Memory B cell (primary cell): Measurements from ENCODE around the gene RANBP3.
"Not testable (repeated sequence)": the region's sequence is repeated elsewhere in the genome, so short reads cannot be mapped to it uniquely, and the experiment has no call there.

Experiments
- ATAC-seq: fragments of 150-1000 bp; cut with Tn5 transposase; 2 replicates; pipeline ENCODE4 v1.10.0; 2021; ENCODE audit warnings: low read depth, mild to moderate bottlenecking, moderate library complexity
- DNase-seq, 2 donors: peaks; one replicate each; pipeline ENCODE4 v3.0.0; 2022; ENCODE audit warnings: low spot score in 2 of 2
- H3K27ac Mint-ChIP-seq: one replicate; pipeline ENCODE4 v1.8.0; 2022; ENCODE audit warnings: mild to moderate bottlenecking, moderate library complexity, mixed read lengths
- H3K27me3 Mint-ChIP-seq: one replicate; pipeline ENCODE4 v1.8.0; 2022; ENCODE audit warnings: mixed read lengths
- H3K36me3 Mint-ChIP-seq: one replicate; pipeline ENCODE4 v1.8.0; 2022; ENCODE audit warnings: mild to moderate bottlenecking, mixed read lengths
- H3K4me1 Mint-ChIP-seq: one replicate; pipeline ENCODE4 v1.8.0; 2022; ENCODE audit warnings: mixed read lengths
- H3K4me3 Mint-ChIP-seq: one replicate; pipeline ENCODE4 v1.8.0; 2022; ENCODE audit warnings: mild to moderate bottlenecking, moderate library complexity, mixed read lengths
- H3K9me3 Mint-ChIP-seq: one replicate; pipeline ENCODE4 v1.8.0; 2022; ENCODE audit warnings: mixed read lengths

The RANBP3 gene

DNA sequence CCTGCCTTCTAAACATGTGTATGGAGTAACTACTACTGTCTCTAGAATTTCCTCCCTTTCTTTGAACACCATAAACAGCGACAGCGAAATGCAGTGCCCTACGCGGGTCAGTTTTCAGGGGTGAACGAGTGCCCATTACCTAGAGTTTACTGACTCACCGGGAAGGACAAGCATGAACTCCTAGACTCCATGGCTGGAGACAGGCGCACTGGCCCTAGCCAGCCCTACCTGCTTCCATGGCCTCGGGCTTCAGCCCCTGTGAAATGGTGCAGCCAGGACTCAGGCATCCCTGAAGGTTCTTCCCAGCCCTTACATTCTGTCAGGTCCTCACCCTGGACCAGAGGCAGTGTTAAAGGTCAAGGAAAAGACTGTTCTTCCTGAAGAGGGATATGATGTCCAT, 8.5 kb downstream of the RANBP3 start:
- Mint-ChIP-seq H3K36me3 (peaks cover under 1% of the 10 kb centered on the region), H3K27me3 (no peaks in the 10 kb centered on the region), H3K4me3 (no peak overlapping the region), H3K4me1 (peaks cover 40% of the 10 kb centered on the region), H3K27ac (no peak overlapping the region), H3K9me3 (no peaks in the 10 kb centered on the region)
- ATAC-seq (no peak), DNase-seq (no peak)

DNA sequence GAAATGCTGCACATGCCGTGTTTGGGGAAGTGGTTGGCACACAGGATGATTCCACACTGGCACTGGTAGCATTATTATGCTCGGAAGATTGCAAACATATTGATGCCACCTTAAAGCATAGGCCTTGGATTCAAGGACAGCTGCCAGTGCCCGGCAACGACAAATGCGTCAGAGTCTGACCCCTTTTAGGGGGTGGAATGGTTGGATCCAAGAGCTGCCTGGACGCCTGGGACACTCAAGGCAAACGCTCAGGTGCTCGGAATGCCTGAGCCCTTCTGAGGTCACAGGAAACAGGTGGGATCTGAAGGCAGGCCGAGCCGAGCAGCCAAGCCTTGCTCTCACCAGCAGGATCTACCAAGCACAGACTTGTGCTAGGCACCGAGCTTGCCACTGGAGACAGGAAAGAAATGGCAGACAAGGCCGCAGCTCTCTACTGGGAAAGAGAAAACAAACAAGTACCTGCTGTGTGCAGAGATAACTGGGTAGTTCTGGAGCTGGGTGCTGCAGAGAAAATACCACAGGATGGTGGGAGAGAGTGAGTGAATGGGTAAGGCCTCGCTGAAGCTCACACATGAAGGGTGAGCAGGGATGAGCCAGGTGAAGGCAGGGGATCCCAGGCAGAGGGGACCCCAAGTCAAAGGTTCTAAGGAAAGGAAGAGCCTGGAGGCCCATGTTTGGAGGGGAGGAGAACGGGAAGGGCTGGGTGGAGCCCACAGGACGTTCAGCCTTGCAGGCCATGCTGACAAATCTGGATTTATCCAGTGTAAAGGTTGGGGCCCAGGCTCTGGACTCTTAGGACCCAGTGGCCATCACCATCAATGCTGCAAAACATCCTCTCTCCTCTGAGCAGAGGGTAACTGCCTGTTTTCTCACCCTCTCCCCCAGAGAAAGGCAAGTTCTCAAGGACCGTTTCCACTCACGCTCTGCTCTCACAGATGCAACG, 9.2 kb downstream of the RANBP3 start:
- ATAC-seq = no peak

DNA sequence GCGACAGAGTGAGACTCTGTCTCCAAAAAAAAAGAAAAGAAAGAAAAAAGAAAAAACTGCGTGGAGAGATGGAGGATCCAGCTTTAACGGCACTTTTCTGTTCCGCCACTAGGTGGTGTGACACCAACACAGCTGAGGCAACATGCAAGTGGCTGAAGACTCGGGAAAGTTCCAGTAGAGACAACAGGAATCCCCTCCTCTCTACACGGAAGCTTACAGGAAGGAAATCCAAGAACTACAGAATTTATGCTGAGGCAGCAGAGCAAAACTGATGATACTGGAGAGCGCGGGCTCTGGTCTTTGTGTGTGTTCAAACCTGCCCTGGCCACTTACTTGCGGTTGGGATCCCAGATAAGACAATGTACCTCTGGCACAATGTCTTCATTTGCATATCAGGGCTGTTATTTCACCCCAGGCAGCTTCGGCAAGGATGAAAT, 9.9 kb downstream of the RANBP3 start:
- Mint-ChIP-seq H3K4me1 (peaks cover 41% of the 10 kb centered on the region), H3K27ac (peak overlapping the region; percentile 53), H3K9me3 (no peaks in the 10 kb centered on the region), H3K27me3 (no peaks in the 10 kb centered on the region), H3K4me3 (peak overlapping the region; percentile 47), H3K36me3 (peaks cover 3% of the 10 kb centered on the region)
- DNase-seq (peak; percentile 36 to 37), ATAC-seq (peak; percentile 77)

More for the DNA sequence above, 9.2 kb downstream of the RANBP3 start:
- peaks cover 3% of the 10 kb centered on the region for H3K36me3 Mint-ChIP-seq
- peak overlapping the region; percentile 47 for H3K4me3 Mint-ChIP-seq
- H3K27me3 Mint-ChIP-seq = no peaks in the 10 kb centered on the region
- no peak for DNase-seq
- H3K27ac Mint-ChIP-seq = no peak overlapping the region
- H3K4me1 Mint-ChIP-seq = peaks cover 39% of the 10 kb centered on the region
- H3K9me3 Mint-ChIP-seq = no peaks in the 10 kb centered on the region

DNA sequence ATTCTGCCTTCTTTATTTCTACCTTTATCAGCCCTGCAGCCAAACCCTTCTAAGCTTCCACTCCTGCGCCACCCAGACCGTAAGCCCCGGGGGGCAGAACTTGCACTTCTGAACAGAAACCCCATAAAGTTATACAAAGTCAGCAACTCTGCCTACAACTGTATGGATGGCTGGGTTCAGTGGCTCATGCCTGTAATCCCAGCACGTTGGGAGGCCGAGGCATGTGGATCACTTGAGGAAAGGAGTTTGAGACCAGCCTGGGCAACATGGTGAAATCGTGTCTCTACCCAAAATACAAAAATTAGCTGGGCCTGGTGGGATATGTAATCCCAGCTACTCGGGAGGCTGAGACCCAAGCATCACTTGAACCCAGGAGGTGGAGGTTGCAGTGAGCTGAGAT, 10.4 kb downstream of the RANBP3 start:
- no peak for ATAC-seq
- no peak overlapping the region for H3K4me3 Mint-ChIP-seq
- no peaks in the 10 kb centered on the region for H3K9me3 Mint-ChIP-seq
- peak overlapping the region; percentile 53 for H3K27ac Mint-ChIP-seq
- peaks cover 42% of the 10 kb centered on the region for H3K4me1 Mint-ChIP-seq
- H3K36me3 Mint-ChIP-seq = peaks cover 3% of the 10 kb centered on the region
- H3K27me3 Mint-ChIP-seq = no peaks in the 10 kb centered on the region
- DNase-seq = no peak

DNA sequence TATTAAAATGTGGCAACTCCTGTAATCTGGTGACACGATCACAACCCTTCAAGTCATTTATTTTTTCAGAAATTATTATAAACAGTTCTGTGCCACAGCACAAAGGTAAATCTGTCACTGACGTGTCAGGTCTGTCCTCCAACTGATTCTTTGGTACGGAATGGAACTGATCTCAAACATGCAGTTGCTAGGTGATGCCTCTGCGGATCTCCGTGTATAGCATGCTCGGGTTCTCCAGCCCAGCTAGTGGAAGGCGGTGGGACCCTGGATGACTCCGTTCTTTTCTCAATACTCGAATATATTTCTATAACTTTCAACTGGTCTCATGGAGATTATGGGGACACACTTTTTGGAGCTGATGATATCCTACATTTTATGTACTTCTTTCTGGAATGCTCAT, 11.0 kb downstream of the RANBP3 start:
- H3K27ac Mint-ChIP-seq = no peak overlapping the region
- H3K36me3 Mint-ChIP-seq = peaks cover 3% of the 10 kb centered on the region
- DNase-seq (no peak), ATAC-seq (no peak)
- no peaks in the 10 kb centered on the region for H3K9me3 Mint-ChIP-seq
- peaks cover 43% of the 10 kb centered on the region for H3K4me1 Mint-ChIP-seq
- H3K27me3 Mint-ChIP-seq = no peaks in the 10 kb centered on the region
- H3K4me3 Mint-ChIP-seq = no peak overlapping the region

DNA sequence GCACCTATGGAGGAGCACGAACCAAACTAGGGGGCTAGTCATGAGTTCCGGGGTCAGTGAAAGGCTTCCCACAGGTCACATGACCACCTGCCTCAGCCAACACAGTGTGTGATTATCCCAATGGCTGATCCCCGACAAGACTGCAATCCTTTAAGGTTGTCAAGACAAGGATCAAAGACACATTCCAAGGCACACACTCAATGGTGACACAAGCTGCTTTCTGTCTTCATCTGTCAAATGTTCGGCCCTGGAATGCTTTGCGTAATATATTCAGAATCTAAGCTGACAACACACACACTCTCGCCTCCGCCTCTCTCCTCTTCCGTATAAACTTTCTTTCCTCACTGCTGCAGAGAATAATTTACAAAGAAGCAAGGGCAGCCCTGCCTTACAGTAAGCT, 11.7 kb downstream of the RANBP3 start:
- ATAC-seq = no peak
- H3K4me3 Mint-ChIP-seq = no peak overlapping the region
- H3K9me3 Mint-ChIP-seq = no peaks in the 10 kb centered on the region
- peaks cover 3% of the 10 kb centered on the region for H3K36me3 Mint-ChIP-seq
- no peaks in the 10 kb centered on the region for H3K27me3 Mint-ChIP-seq
- peaks cover 46% of the 10 kb centered on the region for H3K4me1 Mint-ChIP-seq
- no peak overlapping the region for H3K27ac Mint-ChIP-seq
- DNase-seq = no peak

DNA sequence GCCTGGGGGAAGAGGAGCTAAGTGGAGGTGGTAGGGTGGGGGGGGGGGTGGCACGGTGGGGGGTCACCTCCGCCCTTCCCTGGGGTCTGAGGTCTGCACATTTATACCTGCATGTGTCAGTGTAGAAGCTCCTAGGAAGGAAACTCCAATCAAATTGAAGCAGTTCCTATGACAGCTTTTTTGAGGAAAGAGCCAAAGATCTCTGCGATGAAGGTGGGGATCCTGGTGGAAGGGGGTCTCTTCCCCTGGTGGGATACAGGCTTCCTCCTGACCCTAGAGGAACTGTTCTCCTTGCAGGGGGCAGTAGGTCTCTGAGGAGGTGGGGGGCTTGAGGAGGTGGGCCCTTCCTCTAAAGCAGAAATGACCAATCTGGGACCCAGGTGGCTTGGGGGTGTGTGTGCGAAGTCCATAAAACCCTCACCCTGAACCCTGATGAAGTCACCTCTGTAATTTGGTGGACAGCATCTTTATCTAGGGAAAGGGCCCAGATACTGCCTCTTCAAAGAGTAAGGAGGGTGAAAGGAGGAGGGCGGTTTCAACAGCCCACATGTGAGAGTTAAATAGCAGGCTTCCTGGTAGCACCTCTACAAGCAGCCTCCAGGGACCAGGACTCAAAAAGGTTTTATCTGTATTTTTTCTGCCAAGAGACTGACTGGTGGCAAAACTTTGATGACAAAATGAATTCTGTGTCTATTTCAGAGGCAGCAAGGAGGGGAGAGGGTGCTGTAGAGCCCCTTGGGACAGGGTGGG, 12.9 kb downstream of the RANBP3 start:
- no peak overlapping the region for H3K27ac Mint-ChIP-seq
- H3K36me3 Mint-ChIP-seq = peaks cover 3% of the 10 kb centered on the region
- no peaks in the 10 kb centered on the region for H3K9me3 Mint-ChIP-seq
- no peak overlapping the region for H3K4me3 Mint-ChIP-seq
- ATAC-seq = no peak
- H3K4me1 Mint-ChIP-seq = peaks cover 52% of the 10 kb centered on the region
- H3K27me3 Mint-ChIP-seq = no peaks in the 10 kb centered on the region
- no peak for DNase-seq

DNA sequence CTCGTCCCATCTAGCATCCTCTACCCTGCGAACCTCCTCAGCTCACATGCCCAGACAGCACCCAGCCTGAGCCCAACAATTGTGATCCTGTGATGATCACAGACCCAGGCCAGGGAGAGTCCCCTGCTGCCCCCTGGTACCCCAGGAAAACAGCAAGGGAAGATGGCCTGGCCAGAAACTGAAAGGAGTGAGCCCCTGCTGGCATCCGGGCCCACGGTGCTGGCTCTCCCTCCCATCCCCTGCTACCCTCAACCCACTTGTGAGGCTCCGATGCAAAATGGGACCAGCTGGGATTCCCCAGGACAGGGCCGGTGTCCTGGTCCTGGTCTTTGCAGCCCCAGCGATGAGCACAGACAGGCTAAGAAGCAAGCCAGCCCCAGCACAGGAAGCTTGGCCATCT, 14.1 kb downstream of the RANBP3 start:
- Mint-ChIP-seq H3K27ac (no peak overlapping the region), H3K9me3 (no peaks in the 10 kb centered on the region), H3K36me3 (peaks cover 3% of the 10 kb centered on the region), H3K27me3 (no peaks in the 10 kb centered on the region), H3K4me3 (no peak overlapping the region), H3K4me1 (peaks cover 58% of the 10 kb centered on the region)
- ATAC-seq (no peak), DNase-seq (no peak)

DNA sequence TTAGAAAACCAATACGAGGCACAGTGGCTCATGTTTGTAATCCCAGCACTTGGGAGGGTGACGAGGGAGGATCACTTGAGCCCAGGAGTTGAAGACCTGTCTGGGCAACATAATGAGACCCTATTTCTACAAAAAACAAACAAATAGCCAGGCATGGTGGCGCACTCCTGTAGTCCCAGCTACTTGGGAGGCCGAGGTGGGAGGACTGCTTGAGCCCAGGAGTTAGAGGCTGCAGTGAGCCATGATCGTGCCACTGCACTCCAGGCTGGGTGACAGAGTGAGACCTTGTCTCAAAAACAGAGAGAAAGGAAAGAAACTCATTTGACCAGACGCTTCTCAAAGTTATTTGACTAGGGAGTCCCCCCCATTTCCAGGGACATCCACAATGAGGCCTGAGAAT, 14.7 kb downstream of the RANBP3 start:
- not testable (repeated sequence) for DNase-seq, ATAC-seq, H3K27me3 Mint-ChIP-seq, H3K27ac Mint-ChIP-seq, H3K4me3 Mint-ChIP-seq, H3K36me3 Mint-ChIP-seq, H3K9me3 Mint-ChIP-seq
- H3K4me1 Mint-ChIP-seq = peaks cover 53% of the 10 kb centered on the region

DNA sequence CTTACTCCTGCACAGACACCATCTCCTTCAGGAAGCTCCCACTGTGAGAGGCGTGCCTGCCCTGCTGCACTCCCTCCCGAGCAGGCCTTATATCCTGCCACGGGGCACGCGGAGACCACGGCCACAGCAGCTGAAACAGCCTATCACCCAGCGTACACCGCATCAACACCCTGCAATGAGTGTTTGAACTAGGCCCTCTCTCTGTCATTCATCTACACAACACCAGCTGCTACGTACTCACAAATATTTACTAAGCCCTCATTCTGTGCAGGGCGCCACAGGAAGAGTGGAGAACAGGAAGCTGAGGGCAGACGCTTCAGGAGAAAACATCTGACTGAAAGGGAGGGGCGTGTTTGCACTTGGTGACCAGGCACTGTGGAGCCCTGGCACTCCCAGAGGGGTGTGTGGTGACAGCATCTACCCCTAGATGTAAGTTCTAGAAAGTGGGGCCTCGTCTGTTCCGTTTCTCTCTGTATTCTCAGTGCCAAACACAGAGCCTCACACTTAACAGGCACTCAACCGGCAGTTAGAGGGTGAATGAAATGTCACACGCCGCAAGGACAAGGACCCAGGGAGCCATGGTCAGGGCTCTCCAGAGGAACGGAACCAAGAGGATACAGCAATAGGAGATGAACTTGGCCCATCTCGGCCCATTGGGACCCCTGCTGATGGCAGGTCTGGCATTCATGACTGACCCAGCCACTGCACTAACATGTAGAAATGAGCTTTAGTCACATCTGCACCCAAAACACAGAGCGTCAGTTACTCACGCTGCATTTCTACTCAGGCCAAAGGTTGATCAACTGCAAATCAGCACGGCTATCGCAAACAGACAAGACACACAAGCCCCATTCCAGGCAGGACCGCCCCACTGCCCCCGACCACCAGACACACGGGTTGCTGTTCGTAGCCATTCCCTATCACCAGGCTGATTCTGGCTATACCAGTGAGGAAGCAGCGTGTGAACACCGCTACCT, 15.7 kb downstream of the RANBP3 start:
- ATAC-seq = peak; percentile 64
- no peak for DNase-seq
- peaks cover 47% of the 10 kb centered on the region for H3K4me1 Mint-ChIP-seq
- H3K9me3 Mint-ChIP-seq = no peaks in the 10 kb centered on the region
- peak overlapping the region; percentile 22 for H3K27ac Mint-ChIP-seq
- no peaks in the 10 kb centered on the region for H3K27me3 Mint-ChIP-seq
- peaks cover 6% of the 10 kb centered on the region for H3K36me3 Mint-ChIP-seq
- peak overlapping the region; percentile 41 for H3K4me3 Mint-ChIP-seq

DNA sequence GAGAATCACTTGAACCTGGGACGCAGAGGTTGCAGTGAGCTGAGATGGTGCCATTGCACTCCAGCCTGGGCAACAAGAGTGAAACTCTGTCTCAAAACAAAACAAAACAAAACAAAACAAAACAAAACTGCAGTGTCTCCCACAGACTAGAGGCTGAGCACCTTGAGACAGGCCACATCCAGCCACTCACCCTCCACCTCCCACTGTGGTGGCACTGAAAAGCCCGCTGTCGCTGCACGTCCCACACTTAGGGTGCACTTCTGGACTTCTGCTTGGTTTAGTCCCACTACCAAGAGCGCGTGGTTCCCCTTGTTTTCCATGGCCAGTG, 16.3 kb downstream of the RANBP3 start:
- not testable (repeated sequence) for ATAC-seq, H3K9me3 Mint-ChIP-seq, H3K36me3 Mint-ChIP-seq, H3K27me3 Mint-ChIP-seq, DNase-seq
- peaks cover 46% of the 10 kb centered on the region for H3K4me1 Mint-ChIP-seq
- H3K4me3 Mint-ChIP-seq = peak overlapping the region; percentile 41
- peak overlapping the region; percentile 22 for H3K27ac Mint-ChIP-seq

DNA sequence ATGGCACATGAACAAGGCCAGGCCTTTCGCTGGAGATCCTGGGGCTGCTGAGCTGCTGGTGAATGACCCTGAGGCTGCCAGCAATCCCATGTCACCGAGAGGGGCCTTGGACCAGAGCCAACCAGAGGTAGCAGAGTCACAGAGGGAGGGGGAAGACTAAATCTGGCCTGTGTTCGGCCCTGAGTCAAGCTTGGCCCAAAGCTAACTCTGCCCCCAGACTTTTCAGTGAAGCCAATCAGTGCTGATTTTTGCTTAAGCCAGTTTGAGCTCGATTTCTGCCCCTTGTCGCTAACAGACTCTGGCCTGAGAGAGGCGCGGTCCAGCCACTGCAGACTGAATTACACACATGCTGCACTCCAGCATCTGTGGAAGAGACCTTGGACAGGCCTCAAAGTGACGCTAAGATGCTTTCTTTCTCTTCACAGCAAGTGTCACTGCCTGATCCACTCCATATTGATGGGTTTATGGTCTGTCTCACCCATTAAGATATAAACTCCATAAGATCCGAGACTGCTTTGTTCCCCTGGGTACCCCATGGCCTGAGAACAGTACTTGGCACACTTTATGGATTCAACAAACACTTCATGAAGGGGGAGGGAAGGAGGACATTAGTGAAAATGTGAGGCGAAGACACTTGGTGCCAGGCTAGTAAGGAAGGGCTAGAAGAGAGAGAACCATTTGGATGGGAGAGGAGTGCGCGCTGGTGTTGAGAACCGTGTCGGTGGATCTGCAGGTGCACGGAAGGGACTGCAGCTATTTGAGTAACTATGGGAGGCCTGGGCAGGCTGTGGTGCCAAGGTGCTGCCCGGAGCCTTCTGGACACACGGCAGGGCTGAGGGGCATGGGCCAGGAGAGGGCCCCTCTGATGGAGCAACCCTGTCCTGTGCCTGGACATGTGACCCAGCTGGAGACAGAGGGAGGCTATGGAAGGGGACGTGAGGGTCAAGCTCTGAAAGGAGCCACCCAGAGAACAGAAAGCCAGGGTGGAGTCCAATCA, 17.6 kb downstream of the RANBP3 start:
- H3K4me1 Mint-ChIP-seq = peaks cover 50% of the 10 kb centered on the region
- DNase-seq (no peak), ATAC-seq (no peak)
- H3K27me3 Mint-ChIP-seq = no peaks in the 10 kb centered on the region
- H3K9me3 Mint-ChIP-seq = no peaks in the 10 kb centered on the region
- H3K36me3 Mint-ChIP-seq = peaks cover 6% of the 10 kb centered on the region
- no peak overlapping the region for H3K4me3 Mint-ChIP-seq
- H3K27ac Mint-ChIP-seq = peak overlapping the region; percentile 62
